IMR-90 (cell line): ENCODE measurements around the gene CDR2.

Experiments
- CHD1 ChIP-seq: IDR thresholded peaks from 2 replicates; pipeline ENCODE4 v1.6.1; 2012; ENCODE audit warnings: low read depth, low read length, improper control_type of control experiment
- FOS ChIP-seq: fragments of 150-350 bp; IDR thresholded peaks from 2 replicates; pipeline ENCODE4 v1.6.1; 2016; ENCODE audit warnings: low read depth, low read length
- MAFK ChIP-seq: IDR thresholded peaks from 2 replicates; pipeline ENCODE4 v1.6.1; 2012; ENCODE audit warnings: low read depth, low read length, improper control_type of control experiment
- POLR2A ChIP-seq: IDR thresholded peaks from 2 replicates; pipeline ENCODE4 v1.6.1; 2012; ENCODE audit warnings: mild to moderate bottlenecking, low read depth, low read length
- RAD21 ChIP-seq: IDR thresholded peaks from 2 replicates; pipeline ENCODE4 v1.6.1; 2012; ENCODE audit warnings: low read length, improper control_type of control experiment
- RFX5 ChIP-seq: IDR thresholded peaks from 2 replicates; pipeline ENCODE4 v1.8.0; 2012; ENCODE audit warnings: low read depth, mild to moderate bottlenecking, low read length, moderate library complexity
- SMC3 ChIP-seq: fragments of 150-350 bp; IDR thresholded peaks from 2 replicates; pipeline ENCODE4 v1.6.1; 2016; ENCODE audit warnings: low read depth, mild to moderate bottlenecking, antibody characterized with exemption, low read length, moderate library complexity
- TF ChIP-seq, protein P1 (sequence below): conservative IDR thresholded peaks from 2 replicates; pipeline ENCODE4 v1.5.1; 2012; ENCODE audit warnings: mild to moderate bottlenecking, low read depth, low read length, improper control_type of control experiment

- TF ChIP-seq POLR2A, result no peak
- TF ChIP-seq, protein P1, sequence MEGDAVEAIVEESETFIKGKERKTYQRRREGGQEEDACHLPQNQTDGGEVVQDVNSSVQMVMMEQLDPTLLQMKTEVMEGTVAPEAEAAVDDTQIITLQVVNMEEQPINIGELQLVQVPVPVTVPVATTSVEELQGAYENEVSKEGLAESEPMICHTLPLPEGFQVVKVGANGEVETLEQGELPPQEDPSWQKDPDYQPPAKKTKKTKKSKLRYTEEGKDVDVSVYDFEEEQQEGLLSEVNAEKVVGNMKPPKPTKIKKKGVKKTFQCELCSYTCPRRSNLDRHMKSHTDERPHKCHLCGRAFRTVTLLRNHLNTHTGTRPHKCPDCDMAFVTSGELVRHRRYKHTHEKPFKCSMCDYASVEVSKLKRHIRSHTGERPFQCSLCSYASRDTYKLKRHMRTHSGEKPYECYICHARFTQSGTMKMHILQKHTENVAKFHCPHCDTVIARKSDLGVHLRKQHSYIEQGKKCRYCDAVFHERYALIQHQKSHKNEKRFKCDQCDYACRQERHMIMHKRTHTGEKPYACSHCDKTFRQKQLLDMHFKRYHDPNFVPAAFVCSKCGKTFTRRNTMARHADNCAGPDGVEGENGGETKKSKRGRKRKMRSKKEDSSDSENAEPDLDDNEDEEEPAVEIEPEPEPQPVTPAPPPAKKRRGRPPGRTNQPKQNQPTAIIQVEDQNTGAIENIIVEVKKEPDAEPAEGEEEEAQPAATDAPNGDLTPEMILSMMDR, result no peak
- TF ChIP-seq MAFK, result no peak
- no peak for TF ChIP-seq FOS
- no peak for TF ChIP-seq RFX5
- TF ChIP-seq SMC3, result no peak
- no peak for TF ChIP-seq CHD1
- no peak for TF ChIP-seq RAD21
These were observed 71.5 kb downstream of the CDR2 start for GRCh38 chr16:22302776-22303363.
